Measurements from ENCODE around the gene ZNF41. TPM values are rescaled to one million over a fixed set of nuclear protein-coding genes. Genes with fewer than 3 reads are reported as not detected.
A peak's percentile ranks its signal among the peaks of the same experiment; 100 is the strongest.
"Not testable (repeated sequence)": the region's sequence is repeated elsewhere in the genome, so short reads cannot be mapped to it uniquely, and the experiment has no call there.

The ZNF41 gene
- total RNA-seq, 6 experiments from 2014 or later = 6.0 to 8.2 (median 6.7) TPM

DNA sequence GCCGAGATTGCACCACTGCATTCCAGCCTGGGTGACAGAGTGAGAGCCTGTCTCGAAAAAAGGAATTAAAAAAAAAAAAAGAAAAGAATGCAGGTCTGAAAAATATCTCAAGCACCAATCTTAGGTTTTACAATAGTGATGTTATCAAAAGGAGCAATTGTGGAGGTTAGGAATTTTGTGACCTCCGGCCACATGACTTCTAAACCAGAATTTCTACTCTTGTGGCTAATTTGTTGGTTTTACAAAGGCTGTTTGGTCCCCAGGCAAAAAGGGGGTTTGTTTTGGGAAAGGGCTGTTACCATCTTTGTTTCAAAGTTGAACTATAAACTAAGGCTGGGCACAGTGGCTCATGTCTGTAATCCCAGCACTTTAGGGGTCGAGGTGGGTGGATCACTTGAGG, 15.4 kb upstream of the ZNF41 start:
- no peaks in the 10 kb centered on the region for H3K9me3 Mint-ChIP-seq
- TF ChIP-seq, protein P1, sequence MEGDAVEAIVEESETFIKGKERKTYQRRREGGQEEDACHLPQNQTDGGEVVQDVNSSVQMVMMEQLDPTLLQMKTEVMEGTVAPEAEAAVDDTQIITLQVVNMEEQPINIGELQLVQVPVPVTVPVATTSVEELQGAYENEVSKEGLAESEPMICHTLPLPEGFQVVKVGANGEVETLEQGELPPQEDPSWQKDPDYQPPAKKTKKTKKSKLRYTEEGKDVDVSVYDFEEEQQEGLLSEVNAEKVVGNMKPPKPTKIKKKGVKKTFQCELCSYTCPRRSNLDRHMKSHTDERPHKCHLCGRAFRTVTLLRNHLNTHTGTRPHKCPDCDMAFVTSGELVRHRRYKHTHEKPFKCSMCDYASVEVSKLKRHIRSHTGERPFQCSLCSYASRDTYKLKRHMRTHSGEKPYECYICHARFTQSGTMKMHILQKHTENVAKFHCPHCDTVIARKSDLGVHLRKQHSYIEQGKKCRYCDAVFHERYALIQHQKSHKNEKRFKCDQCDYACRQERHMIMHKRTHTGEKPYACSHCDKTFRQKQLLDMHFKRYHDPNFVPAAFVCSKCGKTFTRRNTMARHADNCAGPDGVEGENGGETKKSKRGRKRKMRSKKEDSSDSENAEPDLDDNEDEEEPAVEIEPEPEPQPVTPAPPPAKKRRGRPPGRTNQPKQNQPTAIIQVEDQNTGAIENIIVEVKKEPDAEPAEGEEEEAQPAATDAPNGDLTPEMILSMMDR (IDR thresholded peaks at IDR 0.05) = no peak
- H3K36me3 Mint-ChIP-seq (ENCODE audit: low read depth) = no peaks in the 10 kb centered on the region
- no peak for DNase-seq
- H3K4me3 Mint-ChIP-seq = no peak overlapping the region
- no peaks in the 10 kb centered on the region; the same call in 1 of the 2 replicates for H3K27me3 Mint-ChIP-seq (ENCODE audit: insufficient read depth)
- peaks cover 53% of the 10 kb centered on the region for H3K4me1 Mint-ChIP-seq (ENCODE audit: low read depth)
- no peak overlapping the region; the same call in 1 of the 2 replicates for H3K27ac Mint-ChIP-seq

DNA sequence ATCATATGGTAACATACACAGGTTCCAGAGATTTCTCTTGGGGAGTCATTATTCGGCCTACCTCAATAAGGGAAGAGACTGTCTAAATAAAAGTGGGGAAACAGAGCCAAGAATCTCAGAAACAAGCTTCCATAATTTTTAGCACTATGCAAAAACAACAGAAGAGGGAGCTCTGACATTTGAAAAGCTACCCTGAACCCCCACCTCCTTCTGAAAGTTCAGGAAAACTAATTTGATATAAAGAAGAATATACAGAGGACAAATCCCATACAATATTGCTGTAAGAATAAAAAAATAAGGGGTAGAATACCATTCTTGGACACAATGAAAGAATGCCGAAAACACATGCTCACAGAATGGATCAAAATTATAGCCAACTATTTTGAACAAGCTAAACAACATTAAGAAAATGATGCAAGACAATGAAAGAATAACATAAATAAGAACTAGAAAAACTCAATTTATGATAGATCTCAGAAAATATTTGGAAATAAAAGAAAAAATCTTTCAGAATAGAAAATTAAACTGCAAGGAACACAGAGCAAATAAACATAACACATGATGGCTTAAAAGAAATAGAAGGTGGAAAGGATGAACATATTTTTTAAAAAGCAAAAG, 14.4 kb upstream of the ZNF41 start:
- Mint-ChIP-seq H3K27me3 (ENCODE audit: insufficient read depth) (no peaks in the 10 kb centered on the region), H3K4me3 (no peak overlapping the region), H3K36me3 (ENCODE audit: low read depth) (no peaks in the 10 kb centered on the region), H3K4me1 (ENCODE audit: low read depth) (peaks cover 43% of the 10 kb centered on the region), H3K9me3 (no peaks in the 10 kb centered on the region), H3K27ac (no peak overlapping the region)
- TF ChIP-seq, protein P1 (IDR thresholded peaks at IDR 0.05) = peak; percentile 68
- peak; percentile 25 for DNase-seq

DNA sequence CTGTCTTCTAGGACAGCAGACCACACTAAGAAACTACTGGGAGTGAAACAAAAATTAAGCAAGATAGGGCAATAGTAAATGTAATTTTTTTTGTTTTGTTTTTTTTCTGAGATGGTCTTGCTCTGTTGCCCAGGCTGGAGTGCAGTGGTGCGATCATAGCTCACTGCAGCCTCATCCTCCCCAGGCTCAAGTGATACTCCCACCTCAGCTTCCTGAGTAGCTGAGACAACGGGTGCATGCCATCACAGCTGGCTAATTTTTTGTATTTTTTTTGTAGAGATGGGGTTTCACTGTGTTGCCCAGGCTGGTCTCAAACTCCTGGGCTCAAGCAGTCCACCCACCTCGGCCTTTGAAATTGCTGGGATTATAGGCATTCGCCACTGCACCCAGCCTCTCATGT, 9.1 kb upstream of the ZNF41 start:
- not testable (repeated sequence) for H3K27me3 Mint-ChIP-seq (ENCODE audit: insufficient read depth)

DNA sequence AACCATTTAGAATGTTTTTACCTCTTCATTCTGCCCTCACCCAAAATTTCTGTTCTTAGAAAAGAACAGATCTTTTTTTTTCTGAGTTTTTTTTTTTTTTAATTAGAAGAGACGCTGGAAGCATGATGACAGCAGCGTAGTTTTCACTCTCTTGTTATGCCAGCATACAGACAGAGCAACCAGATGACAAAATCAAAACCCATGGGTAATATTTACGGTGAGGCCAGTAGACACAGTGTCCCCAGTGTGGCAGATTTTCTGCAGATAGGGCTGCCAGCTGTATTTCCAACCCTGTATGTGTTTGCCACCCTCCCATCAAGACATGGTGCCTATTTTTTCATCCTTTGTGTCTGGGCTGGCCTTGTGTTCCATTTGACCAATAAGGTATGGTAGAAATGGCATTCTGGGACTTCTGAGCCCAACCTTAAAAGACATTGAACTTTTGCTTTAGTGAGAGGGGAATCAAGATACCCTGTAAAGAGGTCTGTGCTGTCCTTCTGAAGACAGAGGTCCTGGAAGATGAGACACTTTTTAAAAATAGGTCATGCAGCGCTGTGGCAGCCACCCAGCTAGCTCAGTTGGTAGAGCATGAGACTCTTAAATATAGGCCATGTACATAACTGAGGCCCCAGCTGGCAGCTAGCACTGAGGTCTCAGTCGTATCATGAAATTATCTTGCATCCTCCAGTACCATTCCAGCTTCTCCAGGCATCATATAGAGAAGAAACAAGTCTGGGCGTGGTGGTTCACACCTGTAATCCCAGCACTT, 6.7 kb upstream of the ZNF41 start:
- Mint-ChIP-seq H3K27me3 (ENCODE audit: insufficient read depth) (no peaks in the 10 kb centered on the region), H3K4me1 (ENCODE audit: low read depth) (peaks cover 8% of the 10 kb centered on the region; the same call in 1 of the 2 replicates), H3K27ac (no peak overlapping the region), H3K9me3 (no peaks in the 10 kb centered on the region), H3K36me3 (ENCODE audit: low read depth) (no peaks in the 10 kb centered on the region), H3K4me3 (no peak overlapping the region)
- DNase-seq = no peak
- TF ChIP-seq, protein P1 (IDR thresholded peaks at IDR 0.05) = no peak

More for the DNA sequence above, 9.1 kb upstream of the ZNF41 start:
- not testable (repeated sequence) for H3K4me1 Mint-ChIP-seq (ENCODE audit: low read depth); H3K27ac Mint-ChIP-seq; DNase-seq; H3K9me3 Mint-ChIP-seq; H3K4me3 Mint-ChIP-seq; H3K36me3 Mint-ChIP-seq (ENCODE audit: low read depth)

DNA sequence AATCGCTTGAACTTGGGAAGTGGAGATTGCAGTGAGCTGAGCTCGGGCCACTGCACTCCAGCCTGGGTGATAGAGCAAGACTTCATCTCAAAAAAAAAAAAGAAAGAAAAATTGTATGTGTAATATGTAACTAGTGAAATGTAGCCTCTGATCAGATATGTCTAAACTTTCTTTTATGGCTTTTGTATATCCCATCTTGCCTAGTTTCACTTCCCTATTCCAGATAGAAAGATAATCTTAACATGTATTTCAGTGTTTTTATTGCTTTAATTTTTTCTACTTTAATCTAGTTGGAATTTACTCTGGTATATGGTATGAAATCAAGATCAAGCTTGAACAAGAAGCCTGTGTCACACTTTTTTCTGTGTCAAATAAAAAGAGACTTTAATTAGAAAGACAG, 1.9 kb upstream of the ZNF41 start:
- peaks cover 4% of the 10 kb centered on the region; the same call in 1 of the 2 replicates for H3K27me3 Mint-ChIP-seq (ENCODE audit: insufficient read depth)
- H3K4me1 Mint-ChIP-seq (ENCODE audit: low read depth) = peaks cover 34% of the 10 kb centered on the region
- peak overlapping the region; percentile 90 for H3K4me3 Mint-ChIP-seq
- H3K36me3 Mint-ChIP-seq (ENCODE audit: low read depth) = no peaks in the 10 kb centered on the region
- H3K9me3 Mint-ChIP-seq = no peaks in the 10 kb centered on the region
- TF ChIP-seq, protein P1 (IDR thresholded peaks at IDR 0.05) = no peak
- no peak for DNase-seq
- H3K27ac Mint-ChIP-seq = no peak overlapping the region
